CD4-positive, alpha-beta T cell treated with Interleukin-6 for 4 hours (primary cell): Measurements from ENCODE around the gene MCTP1.

Experiments used
- DNase-seq: peaks from one replicate; pipeline ENCODE4 v3.0.0-alpha.2; 2020; ENCODE audit warnings: mixed read lengths

Gene MCTP1

GRCh38 chr5:95113489-95113888 is 171.4 kb downstream of the MCTP1 start:
- DNase-seq: no peak

- DNase-seq: no peak
Measured at GRCh38 chr5:95111141-95111540, 173.8 kb downstream of the MCTP1 start.

- DNase-seq: no peak
Measured at GRCh38 chr5:95110118-95110517, 174.8 kb downstream of the MCTP1 start.

DNA sequence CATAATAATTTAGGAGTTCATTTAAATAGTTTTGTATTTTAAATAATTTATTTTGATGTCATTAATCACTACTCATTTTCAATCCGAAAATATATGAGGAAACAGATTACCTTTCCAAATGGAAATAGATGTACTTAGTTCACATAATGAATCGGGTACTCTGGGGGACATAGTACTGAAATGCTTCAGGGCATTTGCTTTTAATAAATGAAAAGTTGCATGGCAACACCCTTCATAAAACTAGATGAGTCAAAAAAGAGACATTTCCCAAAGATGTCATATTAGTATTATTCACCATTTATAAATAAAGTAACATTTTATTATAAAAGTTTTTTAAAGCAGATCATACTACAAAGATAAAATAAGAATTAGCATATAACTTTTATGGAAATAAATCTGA is 177.8 kb downstream of the MCTP1 start:
- no peak for DNase-seq

GRCh38 chr5:95105638-95106037 is 179.3 kb downstream of the MCTP1 start:
- no peak for DNase-seq

DNA sequence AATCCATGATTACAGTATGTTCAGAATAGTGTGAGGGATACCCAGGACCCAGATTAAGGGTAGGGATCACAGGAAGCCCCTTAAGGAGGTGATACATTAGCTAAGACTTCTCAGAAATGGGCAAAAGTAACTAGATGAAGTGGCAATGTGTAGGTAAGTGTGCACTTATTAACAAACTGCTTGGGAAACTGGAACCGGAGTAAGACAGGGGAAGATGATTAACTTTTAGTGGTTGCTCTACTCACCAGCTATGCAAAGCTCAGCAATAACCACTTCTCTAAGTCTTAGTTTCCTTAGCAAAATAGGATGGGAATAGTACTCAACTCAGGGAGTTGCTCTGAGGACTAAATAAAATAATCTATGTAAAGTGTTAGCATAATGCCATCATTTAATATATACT is 182.2 kb downstream of the MCTP1 start:
- DNase-seq: no peak

DNA sequence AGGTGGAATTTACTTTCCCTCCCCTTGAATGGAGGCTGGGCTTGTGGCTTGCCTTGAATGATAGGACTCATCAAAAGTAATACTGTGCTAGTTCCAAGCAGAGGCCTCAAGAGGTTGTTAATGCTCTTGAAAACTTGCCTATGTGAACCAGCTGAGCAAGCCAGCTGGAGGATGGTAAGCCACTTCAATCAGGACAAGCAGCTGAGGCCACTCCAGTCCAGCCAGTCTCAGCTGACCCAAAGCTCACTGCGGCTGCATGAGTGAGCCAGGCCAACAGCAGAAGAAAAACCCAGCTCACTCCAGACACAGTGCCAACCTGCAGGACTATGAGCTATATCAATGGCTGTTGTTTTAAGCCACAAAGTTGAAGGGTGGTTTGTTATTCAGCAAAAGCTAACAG is 182.8 kb downstream of the MCTP1 start:
- DNase-seq: no peak

- no peak for DNase-seq
Measured at GRCh38 chr5:95100551-95100950, 184.3 kb downstream of the MCTP1 start.

GRCh38 chr5:95098012-95098411 is 186.9 kb downstream of the MCTP1 start:
- no peak for DNase-seq

DNA sequence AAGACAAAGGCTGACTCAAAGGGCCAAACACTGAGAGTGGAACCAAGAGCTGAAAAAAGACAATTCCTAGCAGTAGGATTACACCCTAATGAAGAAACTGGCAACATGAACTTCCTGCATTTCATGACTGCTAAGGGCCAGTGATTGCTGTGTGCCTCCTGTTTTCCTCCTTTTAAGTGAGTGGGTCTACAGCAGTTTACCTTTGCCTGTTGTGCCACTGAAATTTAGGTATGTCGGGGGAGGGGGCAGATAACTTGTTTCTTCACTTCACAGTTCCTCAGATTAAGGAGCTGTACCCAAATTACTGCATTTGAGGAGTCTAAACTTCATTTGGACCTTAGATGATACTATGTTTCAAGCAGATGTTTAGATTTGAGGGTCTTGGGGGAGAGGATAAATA is 191.7 kb downstream of the MCTP1 start:
- DNase-seq: no peak

- no peak for DNase-seq
Measured at GRCh38 chr5:95090774-95091173, 194.1 kb downstream of the MCTP1 start.

GRCh38 chr5:95087816-95088317 is 197.0 kb downstream of the MCTP1 start:
- no peak for DNase-seq

- DNase-seq: no peak
Measured at GRCh38 chr5:95086927-95087815, 197.7 kb downstream of the MCTP1 start.

- DNase-seq: no peak
Measured at GRCh38 chr5:95084757-95085156, 200.1 kb downstream of the MCTP1 start.

DNA sequence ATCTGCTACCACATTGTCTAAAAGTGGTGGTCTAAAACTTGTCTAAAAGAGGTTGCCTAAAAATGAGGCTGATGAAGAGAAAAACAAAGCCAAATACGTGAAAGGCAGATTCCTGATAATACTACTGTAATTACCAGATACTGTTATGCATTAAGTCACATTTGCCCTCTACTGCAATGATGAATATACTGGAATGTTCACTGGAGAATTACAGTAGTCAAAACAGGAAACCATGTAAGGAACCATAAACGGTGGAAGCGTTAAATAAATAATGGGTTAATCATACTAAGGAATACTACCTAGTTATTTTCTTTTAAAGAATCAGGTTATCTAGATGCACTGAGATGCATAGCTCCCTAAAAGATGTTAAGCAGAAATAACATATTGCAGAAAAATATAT is 201.3 kb downstream of the MCTP1 start:
- DNase-seq: no peak

GRCh38 chr5:95081982-95082381 is 202.9 kb downstream of the MCTP1 start:
- no peak for DNase-seq

- peak; percentile 22 for DNase-seq
Measured at GRCh38 chr5:95081500-95081960, 203.4 kb downstream of the MCTP1 start.

DNA sequence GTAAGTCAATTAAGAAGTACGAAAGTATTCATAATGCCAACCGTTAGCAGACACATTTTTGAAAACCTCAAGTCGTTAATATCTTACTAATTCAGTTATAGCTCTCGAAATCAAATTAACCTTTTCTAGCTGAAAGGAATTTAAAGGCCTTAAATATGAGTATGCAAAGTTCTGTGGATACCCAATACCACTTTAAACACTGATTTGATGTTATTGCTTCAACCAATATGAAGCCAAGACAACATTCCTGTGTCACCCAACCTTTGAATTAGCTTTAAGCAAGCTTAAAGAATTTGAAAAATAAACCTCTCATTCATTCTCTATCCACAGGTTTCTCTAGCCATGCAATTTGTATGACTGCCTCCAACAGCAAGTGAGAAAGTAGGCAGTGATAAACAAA is 204.5 kb downstream of the MCTP1 start:
- no peak for DNase-seq

- DNase-seq: no peak
Measured at GRCh38 chr5:95080030-95080429, 204.9 kb downstream of the MCTP1 start.

DNA sequence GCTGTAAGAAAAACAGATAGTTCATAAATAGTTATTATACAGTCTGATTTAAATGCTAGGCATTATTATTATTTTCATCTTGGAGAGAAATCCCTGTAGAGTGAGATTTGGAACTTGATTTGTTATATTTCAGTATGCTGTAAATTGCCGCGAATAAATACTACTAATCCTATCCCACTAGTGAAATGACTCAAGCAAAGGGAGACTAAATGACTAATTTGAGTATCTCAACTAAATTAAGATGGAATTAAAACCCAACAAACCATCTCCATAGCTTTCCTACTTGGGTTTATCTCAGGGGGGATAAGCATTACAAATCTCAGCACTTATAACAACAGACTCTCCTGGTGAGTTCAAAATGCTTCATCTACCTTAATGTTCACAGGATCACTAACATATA is 206.0 kb downstream of the MCTP1 start:
- DNase-seq: no peak

DNA sequence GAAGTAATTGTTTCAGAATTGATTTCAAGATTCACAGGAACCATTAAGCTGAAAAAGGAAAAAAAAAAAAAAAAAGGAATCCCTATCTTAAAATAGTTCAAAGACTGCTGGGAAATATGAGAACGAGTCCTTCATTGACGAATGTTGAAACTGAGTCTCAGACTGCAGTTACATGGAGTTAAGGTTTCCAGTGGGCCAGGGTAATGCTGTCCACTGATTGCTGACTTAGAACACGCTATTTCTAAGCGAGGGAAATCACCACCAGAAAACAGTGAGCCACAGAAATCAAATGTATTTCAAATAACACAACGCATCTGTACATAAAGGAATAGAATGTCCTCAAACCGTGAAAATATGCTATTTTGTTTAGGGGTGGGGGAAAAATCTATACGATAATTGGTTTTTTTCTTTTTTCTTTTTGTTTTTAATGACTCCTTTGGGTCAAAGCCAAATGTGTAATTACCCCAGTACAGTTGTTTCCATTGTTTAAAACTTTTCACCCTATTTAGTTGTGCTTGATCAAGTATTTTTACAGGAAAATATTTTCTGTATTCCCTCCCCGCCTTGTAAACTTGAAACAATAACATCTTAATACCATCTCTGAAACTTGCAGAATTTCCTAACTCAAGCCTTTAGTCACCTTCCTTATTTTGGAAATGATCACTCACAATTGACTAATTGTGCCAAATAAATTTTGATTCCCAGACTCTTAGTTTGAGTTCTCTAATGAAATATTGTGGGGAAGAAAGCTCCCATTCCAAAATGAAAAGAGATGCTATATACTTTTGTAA is 208.3 kb downstream of the MCTP1 start:
- DNase-seq: no peak

- no peak for DNase-seq
Measured at GRCh38 chr5:95075111-95075510, 209.8 kb downstream of the MCTP1 start.

GRCh38 chr5:95072281-95072680 is 212.6 kb downstream of the MCTP1 start:
- DNase-seq: no peak

DNA sequence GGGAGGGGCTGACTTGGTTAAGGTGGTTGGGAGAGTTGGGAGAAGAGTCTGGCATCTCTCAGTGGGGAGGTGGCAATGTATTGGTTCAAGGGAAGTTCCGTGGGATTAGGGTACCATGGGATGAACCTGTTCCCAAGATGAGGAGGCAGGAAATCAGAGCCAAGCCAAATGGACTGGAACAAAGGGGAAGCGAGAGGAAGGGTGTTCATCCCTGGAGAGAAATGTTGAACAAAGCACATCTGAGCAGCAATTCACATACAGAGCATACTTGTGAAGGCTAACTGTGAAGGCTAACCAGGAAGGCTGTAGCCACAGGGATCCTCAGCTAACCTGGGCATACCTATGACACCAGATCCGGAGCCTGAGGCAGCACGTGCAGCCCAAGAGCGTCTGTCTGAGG is 214.0 kb downstream of the MCTP1 start:
- no peak for DNase-seq
